Measurements from ENCODE around the gene HS3ST6. TPM values are rescaled to one million over a fixed set of nuclear protein-coding genes. Genes with fewer than 3 reads are reported as not detected.
A peak's percentile ranks its signal among the peaks of the same experiment; 100 is the strongest.

The HS3ST6 gene
- total and polyA plus RNA-seq, 9 of the 15 experiments (the other 6 are each of a cell fraction or from before 2014, with no cell fraction given) = not detected

DNA sequence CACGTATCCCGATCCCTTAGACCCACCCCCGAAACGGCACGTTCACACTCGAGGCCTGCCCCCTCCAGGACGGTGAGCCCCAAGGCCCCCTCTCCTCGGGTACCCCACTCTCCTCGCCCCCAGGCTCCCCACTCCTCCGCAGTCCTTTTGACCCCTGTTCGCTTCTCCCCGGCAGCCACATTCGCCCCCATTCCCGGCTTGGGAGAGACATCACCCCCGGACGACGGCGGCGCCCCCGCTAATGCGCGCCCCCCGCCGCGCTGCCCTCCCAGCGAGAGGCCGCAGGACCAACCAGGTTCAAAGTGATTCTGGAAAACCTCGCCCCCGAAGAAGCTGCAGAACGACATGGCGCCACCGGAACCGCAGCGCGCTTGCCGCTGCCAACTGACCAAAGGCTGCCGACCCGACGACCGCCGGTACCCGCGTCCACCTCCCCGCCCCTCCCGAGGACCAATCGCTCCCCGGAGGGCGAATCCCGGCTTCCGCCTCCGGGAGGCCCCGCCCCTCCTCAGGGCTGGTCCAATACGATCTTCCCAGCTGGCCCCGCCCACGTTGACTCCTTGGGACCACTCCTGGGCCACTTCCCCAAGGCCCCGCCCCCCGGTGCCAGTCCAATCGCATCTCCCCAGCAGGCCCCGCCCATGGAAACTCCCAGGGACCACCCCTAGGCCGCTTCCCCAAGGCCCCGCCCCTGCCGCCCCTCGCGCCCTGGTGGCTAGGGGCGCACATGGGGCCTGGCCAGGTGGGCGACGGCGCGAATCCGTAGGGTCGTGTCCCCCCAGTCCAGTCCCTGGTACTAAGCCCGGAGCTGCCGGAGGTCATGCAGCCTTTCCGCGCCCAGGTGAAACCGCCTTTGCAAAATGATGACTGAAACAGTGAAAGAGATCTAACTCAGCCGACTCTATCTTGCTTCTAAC, 24.9 kb upstream of the HS3ST6 start, which contains the start of gene MSRB1 (continued):
- TF ChIP-seq, protein P1, sequence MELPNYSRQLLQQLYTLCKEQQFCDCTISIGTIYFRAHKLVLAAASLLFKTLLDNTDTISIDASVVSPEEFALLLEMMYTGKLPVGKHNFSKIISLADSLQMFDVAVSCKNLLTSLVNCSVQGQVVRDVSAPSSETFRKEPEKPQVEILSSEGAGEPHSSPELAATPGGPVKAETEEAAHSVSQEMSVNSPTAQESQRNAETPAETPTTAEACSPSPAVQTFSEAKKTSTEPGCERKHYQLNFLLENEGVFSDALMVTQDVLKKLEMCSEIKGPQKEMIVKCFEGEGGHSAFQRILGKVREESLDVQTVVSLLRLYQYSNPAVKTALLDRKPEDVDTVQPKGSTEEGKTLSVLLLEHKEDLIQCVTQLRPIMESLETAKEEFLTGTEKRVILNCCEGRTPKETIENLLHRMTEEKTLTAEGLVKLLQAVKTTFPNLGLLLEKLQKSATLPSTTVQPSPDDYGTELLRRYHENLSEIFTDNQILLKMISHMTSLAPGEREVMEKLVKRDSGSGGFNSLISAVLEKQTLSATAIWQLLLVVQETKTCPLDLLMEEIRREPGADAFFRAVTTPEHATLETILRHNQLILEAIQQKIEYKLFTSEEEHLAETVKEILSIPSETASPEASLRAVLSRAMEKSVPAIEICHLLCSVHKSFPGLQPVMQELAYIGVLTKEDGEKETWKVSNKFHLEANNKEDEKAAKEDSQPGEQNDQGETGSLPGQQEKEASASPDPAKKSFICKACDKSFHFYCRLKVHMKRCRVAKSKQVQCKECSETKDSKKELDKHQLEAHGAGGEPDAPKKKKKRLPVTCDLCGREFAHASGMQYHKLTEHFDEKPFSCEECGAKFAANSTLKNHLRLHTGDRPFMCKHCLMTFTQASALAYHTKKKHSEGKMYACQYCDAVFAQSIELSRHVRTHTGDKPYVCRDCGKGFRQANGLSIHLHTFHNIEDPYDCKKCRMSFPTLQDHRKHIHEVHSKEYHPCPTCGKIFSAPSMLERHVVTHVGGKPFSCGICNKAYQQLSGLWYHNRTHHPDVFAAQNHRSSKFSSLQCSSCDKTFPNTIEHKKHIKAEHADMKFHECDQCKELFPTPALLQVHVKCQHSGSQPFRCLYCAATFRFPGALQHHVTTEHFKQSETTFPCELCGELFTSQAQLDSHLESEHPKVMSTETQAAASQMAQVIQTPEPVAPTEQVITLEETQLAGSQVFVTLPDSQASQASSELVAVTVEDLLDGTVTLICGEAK (IDR thresholded peaks at IDR 0.05) = 0 out of 2 replicates have a peak, but pooled peaks have one; percentile 30
- TF ChIP-seq, protein P1 (CRISPR knock-in tag; IDR thresholded peaks at IDR 0.05) = no peak
- TF ChIP-seq NBN (IDR thresholded peaks at IDR 0.05; ENCODE audit: low read depth) = 0 out of 2 replicates have a peak, but pooled peaks have one; percentile 19
- TF ChIP-seq GABPA (tag; conservative IDR thresholded peaks at IDR 0.05; ENCODE audit: low read depth) = peak; percentile 52; the same call in 1 of the 2 replicates
- TF ChIP-seq POLR2A (conservative IDR thresholded peaks at IDR 0.05) = peak; percentile 80
- TF ChIP-seq SRF (CRISPR knock-in tag; IDR thresholded peaks at IDR 0.05) = 0 out of 4 replicates have a peak, but pooled peaks of 1 of the 2 experiments have one; percentile 49
- no peak for TF ChIP-seq ZNF146 (CRISPR knock-in tag; IDR thresholded peaks at IDR 0.05; ENCODE audit: unreplicated experiment)
- peak; percentile 68 for TF ChIP-seq SAP30 (IDR thresholded peaks at IDR 0.05; ENCODE audit: borderline replicate concordance, insufficient read depth, low read depth, low read length, poor library complexity, severe bottlenecking)
- TF ChIP-seq, protein P2, sequence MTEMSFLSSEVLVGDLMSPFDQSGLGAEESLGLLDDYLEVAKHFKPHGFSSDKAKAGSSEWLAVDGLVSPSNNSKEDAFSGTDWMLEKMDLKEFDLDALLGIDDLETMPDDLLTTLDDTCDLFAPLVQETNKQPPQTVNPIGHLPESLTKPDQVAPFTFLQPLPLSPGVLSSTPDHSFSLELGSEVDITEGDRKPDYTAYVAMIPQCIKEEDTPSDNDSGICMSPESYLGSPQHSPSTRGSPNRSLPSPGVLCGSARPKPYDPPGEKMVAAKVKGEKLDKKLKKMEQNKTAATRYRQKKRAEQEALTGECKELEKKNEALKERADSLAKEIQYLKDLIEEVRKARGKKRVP (CRISPR knock-in tag; IDR thresholded peaks at IDR 0.05) = no peak
- peak; percentile 65 for TF ChIP-seq TBP (optimal IDR thresholded peaks at IDR 0.05; ENCODE audit: low read depth, low read length)
- TF ChIP-seq GATAD2B (IDR thresholded peaks at IDR 0.05; ENCODE audit: borderline replicate concordance) = no peak
- no peak for TF ChIP-seq PRMT5 (CRISPR knock-in tag; IDR thresholded peaks at IDR 0.05)
- TF ChIP-seq, protein P3, sequence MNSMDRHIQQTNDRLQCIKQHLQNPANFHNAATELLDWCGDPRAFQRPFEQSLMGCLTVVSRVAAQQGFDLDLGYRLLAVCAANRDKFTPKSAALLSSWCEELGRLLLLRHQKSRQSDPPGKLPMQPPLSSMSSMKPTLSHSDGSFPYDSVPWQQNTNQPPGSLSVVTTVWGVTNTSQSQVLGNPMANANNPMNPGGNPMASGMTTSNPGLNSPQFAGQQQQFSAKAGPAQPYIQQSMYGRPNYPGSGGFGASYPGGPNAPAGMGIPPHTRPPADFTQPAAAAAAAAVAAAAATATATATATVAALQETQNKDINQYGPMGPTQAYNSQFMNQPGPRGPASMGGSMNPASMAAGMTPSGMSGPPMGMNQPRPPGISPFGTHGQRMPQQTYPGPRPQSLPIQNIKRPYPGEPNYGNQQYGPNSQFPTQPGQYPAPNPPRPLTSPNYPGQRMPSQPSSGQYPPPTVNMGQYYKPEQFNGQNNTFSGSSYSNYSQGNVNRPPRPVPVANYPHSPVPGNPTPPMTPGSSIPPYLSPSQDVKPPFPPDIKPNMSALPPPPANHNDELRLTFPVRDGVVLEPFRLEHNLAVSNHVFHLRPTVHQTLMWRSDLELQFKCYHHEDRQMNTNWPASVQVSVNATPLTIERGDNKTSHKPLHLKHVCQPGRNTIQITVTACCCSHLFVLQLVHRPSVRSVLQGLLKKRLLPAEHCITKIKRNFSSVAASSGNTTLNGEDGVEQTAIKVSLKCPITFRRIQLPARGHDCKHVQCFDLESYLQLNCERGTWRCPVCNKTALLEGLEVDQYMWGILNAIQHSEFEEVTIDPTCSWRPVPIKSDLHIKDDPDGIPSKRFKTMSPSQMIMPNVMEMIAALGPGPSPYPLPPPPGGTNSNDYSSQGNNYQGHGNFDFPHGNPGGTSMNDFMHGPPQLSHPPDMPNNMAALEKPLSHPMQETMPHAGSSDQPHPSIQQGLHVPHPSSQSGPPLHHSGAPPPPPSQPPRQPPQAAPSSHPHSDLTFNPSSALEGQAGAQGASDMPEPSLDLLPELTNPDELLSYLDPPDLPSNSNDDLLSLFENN (IDR thresholded peaks at IDR 0.05; ENCODE audit: low read depth in 2 of 2, low read length in 2 of 2) = no peak
